Astrocyte of the hippocampus (primary cell): ENCODE data around the gene SPOCK3.
"Not testable (repeated sequence)": the region's sequence is repeated elsewhere in the genome, so short reads cannot be mapped to it uniquely, and the experiment has no call there.

Source experiments
- DNase-seq: peaks from one replicate; pipeline ENCODE4 v3.0.0; 2011; ENCODE audit warnings: low read depth, low spot score

The SPOCK3 gene

GRCh38 chr4:166823848-166824247 is 410.4 kb downstream of the SPOCK3 start:
- no peak for DNase-seq

GRCh38 chr4:166823126-166823525 is 411.2 kb downstream of the SPOCK3 start:
- no peak for DNase-seq

GRCh38 chr4:166822386-166822785 is 411.9 kb downstream of the SPOCK3 start:
- DNase-seq, result no peak

- DNase-seq, result no peak
Observed at GRCh38 chr4:166816890-166817289, 417.4 kb downstream of the SPOCK3 start.

- no peak for DNase-seq
Observed at GRCh38 chr4:166808380-166808779, 425.9 kb downstream of the SPOCK3 start.

- DNase-seq, result no peak
Observed at GRCh38 chr4:166802346-166802745, 431.9 kb downstream of the SPOCK3 start.

- no peak for DNase-seq
Observed at GRCh38 chr4:166798126-166798525, 436.2 kb downstream of the SPOCK3 start.

GRCh38 chr4:166777760-166778159 is 456.5 kb downstream of the SPOCK3 start:
- DNase-seq, result no peak

GRCh38 chr4:166763018-166763417 is 471.3 kb downstream of the SPOCK3 start:
- no peak for DNase-seq

- no peak for DNase-seq
Observed at GRCh38 chr4:166741742-166742141, 492.6 kb downstream of the SPOCK3 start.

GRCh38 chr4:166739215-166739614 is 495.1 kb downstream of the SPOCK3 start:
- DNase-seq, result not testable (repeated sequence)

- no peak for DNase-seq
Observed at GRCh38 chr4:166737430-166737829, 496.9 kb downstream of the SPOCK3 start.

GRCh38 chr4:166735553-166735952 is 498.7 kb downstream of the SPOCK3 start:
- DNase-seq, result no peak

GRCh38 chr4:166734797-166735196 is 499.5 kb downstream of the SPOCK3 start:
- no peak for DNase-seq

- no peak for DNase-seq
Observed at GRCh38 chr4:166733686-166734085, 500.6 kb downstream of the SPOCK3 start.

- DNase-seq, result no peak
Observed at GRCh38 chr4:166726832-166727231, 507.5 kb downstream of the SPOCK3 start.

- no peak for DNase-seq
Observed at GRCh38 chr4:166724369-166724768, 509.9 kb downstream of the SPOCK3 start.

- DNase-seq, result no peak
Observed at GRCh38 chr4:166723532-166724140, 510.7 kb downstream of the SPOCK3 start.

GRCh38 chr4:166715748-166716713 is 518.3 kb downstream of the SPOCK3 start:
- not testable (repeated sequence) for DNase-seq

- no peak for DNase-seq
Observed at GRCh38 chr4:166700592-166700991, 533.7 kb downstream of the SPOCK3 start.

GRCh38 chr4:166688835-166689234 is 545.5 kb downstream of the SPOCK3 start:
- DNase-seq, result no peak

GRCh38 chr4:166687828-166688227 is 546.5 kb downstream of the SPOCK3 start:
- no peak for DNase-seq
